Measurements from ENCODE around the gene ATP2B1. TPM values are rescaled to one million over a fixed set of nuclear protein-coding genes. Genes with fewer than 3 reads are reported as not detected.

Gene ATP2B1
- total and polyA plus RNA-seq, 2 of the 13 experiments (the other 11 are each of a cell fraction or from before 2014, with no cell fraction given) = 12.1 to 60.2 TPM

DNA sequence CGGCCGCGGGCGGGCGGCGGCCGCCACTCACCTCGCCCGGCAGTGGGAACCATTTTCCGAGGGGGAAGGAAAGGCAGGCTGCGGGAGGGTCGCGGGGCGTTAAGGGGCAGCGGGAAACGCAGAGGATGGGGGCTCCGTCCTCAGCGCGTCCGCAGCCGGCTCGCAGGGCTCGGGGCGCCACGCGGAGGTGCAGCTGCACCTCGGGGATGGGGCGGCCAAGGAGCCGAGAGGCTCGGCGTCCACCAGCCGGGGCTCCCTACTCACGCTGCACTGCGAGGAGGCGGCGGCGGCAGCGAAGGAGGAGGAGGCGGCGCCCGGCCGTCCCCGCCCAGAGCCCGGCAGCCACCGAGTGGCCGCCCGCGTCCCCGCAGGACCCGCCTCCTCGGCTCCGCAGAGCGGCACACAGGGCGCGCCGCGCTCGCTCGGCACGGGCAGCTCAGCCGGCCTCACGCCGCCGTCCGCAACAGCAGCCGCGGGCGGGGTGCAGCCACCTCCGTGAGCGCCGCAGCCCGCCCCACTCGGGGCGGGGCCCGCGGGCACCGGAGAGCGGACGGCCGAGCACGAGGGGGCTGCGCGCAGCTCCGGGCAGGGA lies at the start of gene ATP2B1 (continued):
- TF ChIP-seq, protein P1, sequence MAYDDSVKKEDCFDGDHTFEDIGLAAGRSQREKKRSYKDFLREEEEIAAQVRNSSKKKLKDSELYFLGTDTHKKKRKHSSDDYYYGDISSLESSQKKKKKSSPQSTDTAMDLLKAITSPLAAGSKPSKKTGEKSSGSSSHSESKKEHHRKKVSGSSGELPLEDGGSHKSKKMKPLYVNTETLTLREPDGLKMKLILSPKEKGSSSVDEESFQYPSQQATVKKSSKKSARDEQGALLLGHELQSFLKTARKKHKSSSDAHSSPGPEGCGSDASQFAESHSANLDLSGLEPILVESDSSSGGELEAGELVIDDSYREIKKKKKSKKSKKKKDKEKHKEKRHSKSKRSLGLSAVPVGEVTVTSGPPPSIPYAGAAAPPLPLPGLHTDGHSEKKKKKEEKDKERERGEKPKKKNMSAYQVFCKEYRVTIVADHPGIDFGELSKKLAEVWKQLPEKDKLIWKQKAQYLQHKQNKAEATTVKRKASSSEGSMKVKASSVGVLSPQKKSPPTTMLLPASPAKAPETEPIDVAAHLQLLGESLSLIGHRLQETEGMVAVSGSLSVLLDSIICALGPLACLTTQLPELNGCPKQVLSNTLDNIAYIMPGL (CRISPR knock-in tag; IDR thresholded peaks at IDR 0.05; ENCODE audit: borderline replicate concordance in 1 of 2, low read depth in 1 of 2) = no peak; a peak in 1 of 4 replicates
- TF ChIP-seq ZNF121 (CRISPR knock-in tag; IDR thresholded peaks at IDR 0.05) = 0 out of 2 replicates have a peak, but pooled peaks have one; percentile 8
- no peak for TF ChIP-seq TGIF2 (CRISPR knock-in tag; IDR thresholded peaks at IDR 0.05)
- TF ChIP-seq ZNF782 (CRISPR knock-in tag; IDR thresholded peaks at IDR 0.05; ENCODE audit: borderline replicate concordance) = no peak
- peak; percentile 44; the same call in 1 of the 2 replicates for TF ChIP-seq TMF1 (CRISPR knock-in tag; IDR thresholded peaks at IDR 0.05; ENCODE audit: low read depth)
- TF ChIP-seq, protein P2, sequence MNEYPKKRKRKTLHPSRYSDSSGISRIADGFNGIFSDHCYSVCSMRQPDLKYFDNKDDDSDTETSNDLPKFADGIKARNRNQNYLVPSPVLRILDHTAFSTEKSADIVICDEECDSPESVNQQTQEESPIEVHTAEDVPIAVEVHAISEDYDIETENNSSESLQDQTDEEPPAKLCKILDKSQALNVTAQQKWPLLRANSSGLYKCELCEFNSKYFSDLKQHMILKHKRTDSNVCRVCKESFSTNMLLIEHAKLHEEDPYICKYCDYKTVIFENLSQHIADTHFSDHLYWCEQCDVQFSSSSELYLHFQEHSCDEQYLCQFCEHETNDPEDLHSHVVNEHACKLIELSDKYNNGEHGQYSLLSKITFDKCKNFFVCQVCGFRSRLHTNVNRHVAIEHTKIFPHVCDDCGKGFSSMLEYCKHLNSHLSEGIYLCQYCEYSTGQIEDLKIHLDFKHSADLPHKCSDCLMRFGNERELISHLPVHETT (CRISPR knock-in tag; conservative IDR thresholded peaks at IDR 0.05) = no peak
- TF ChIP-seq, protein P3, sequence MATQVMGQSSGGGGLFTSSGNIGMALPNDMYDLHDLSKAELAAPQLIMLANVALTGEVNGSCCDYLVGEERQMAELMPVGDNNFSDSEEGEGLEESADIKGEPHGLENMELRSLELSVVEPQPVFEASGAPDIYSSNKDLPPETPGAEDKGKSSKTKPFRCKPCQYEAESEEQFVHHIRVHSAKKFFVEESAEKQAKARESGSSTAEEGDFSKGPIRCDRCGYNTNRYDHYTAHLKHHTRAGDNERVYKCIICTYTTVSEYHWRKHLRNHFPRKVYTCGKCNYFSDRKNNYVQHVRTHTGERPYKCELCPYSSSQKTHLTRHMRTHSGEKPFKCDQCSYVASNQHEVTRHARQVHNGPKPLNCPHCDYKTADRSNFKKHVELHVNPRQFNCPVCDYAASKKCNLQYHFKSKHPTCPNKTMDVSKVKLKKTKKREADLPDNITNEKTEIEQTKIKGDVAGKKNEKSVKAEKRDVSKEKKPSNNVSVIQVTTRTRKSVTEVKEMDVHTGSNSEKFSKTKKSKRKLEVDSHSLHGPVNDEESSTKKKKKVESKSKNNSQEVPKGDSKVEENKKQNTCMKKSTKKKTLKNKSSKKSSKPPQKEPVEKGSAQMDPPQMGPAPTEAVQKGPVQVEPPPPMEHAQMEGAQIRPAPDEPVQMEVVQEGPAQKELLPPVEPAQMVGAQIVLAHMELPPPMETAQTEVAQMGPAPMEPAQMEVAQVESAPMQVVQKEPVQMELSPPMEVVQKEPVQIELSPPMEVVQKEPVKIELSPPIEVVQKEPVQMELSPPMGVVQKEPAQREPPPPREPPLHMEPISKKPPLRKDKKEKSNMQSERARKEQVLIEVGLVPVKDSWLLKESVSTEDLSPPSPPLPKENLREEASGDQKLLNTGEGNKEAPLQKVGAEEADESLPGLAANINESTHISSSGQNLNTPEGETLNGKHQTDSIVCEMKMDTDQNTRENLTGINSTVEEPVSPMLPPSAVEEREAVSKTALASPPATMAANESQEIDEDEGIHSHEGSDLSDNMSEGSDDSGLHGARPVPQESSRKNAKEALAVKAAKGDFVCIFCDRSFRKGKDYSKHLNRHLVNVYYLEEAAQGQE (IDR thresholded peaks at IDR 0.05; ENCODE audit: borderline replicate concordance in 1 of 2, low read depth in 1 of 2, low read length in 2 of 2) = peak in 1 of 2 experiments; percentile 23; a peak in 1 of 4 replicates
- no peak for TF ChIP-seq KDM1A (CRISPR knock-in tag; IDR thresholded peaks at IDR 0.05)
- TF ChIP-seq KLF13 (CRISPR knock-in tag; IDR thresholded peaks at IDR 0.05) = no peak
- TF ChIP-seq SRY (CRISPR knock-in tag; IDR thresholded peaks at IDR 0.05) = peak; percentile 12; the same call in 1 of the 2 replicates
- TF ChIP-seq, protein P4, sequence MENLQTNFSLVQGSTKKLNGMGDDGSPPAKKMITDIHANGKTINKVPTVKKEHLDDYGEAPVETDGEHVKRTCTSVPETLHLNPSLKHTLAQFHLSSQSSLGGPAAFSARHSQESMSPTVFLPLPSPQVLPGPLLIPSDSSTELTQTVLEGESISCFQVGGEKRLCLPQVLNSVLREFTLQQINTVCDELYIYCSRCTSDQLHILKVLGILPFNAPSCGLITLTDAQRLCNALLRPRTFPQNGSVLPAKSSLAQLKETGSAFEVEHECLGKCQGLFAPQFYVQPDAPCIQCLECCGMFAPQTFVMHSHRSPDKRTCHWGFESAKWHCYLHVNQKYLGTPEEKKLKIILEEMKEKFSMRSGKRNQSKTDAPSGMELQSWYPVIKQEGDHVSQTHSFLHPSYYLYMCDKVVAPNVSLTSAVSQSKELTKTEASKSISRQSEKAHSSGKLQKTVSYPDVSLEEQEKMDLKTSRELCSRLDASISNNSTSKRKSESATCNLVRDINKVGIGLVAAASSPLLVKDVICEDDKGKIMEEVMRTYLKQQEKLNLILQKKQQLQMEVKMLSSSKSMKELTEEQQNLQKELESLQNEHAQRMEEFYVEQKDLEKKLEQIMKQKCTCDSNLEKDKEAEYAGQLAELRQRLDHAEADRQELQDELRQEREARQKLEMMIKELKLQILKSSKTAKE (CRISPR knock-in tag; IDR thresholded peaks at IDR 0.05; ENCODE audit: borderline replicate concordance) = no peak
- 0 out of 2 replicates have a peak, but pooled peaks have one; percentile 4 for TF ChIP-seq ZNF768 (CRISPR knock-in tag; IDR thresholded peaks at IDR 0.05)
- TF ChIP-seq, protein P5, sequence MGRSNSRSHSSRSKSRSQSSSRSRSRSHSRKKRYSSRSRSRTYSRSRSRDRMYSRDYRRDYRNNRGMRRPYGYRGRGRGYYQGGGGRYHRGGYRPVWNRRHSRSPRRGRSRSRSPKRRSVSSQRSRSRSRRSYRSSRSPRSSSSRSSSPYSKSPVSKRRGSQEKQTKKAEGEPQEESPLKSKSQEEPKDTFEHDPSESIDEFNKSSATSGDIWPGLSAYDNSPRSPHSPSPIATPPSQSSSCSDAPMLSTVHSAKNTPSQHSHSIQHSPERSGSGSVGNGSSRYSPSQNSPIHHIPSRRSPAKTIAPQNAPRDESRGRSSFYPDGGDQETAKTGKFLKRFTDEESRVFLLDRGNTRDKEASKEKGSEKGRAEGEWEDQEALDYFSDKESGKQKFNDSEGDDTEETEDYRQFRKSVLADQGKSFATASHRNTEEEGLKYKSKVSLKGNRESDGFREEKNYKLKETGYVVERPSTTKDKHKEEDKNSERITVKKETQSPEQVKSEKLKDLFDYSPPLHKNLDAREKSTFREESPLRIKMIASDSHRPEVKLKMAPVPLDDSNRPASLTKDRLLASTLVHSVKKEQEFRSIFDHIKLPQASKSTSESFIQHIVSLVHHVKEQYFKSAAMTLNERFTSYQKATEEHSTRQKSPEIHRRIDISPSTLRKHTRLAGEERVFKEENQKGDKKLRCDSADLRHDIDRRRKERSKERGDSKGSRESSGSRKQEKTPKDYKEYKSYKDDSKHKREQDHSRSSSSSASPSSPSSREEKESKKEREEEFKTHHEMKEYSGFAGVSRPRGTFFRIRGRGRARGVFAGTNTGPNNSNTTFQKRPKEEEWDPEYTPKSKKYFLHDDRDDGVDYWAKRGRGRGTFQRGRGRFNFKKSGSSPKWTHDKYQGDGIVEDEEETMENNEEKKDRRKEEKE (IDR thresholded peaks at IDR 0.05) = no peak
- 0 out of 2 replicates have a peak, but pooled peaks have one; percentile 2 for TF ChIP-seq ZNF746 (CRISPR knock-in tag; IDR thresholded peaks at IDR 0.05)
- peak; percentile 37; the same call in 1 of the 2 replicates for TF ChIP-seq ZNF564 (CRISPR knock-in tag; IDR thresholded peaks at IDR 0.05)
